ACC112 (cell line): ENCODE data around the gene EXOC3.
A peak's percentile ranks its signal among the peaks of the same experiment; 100 is the strongest.

Source experiments
- H2AFZ ChIP-seq: fragments of 200-600 bp; sonication (generic); one replicate; pipeline ENCODE4 v1.6.0; 2017; ENCODE audit warnings: antibody characterized with exemption, low read length; ENCODE audit not compliant: unreplicated experiment
- H3K27ac ChIP-seq: fragments of 200-600 bp; sonication (generic); 2 replicates; pipeline ENCODE4 v1.5.1; 2014; ENCODE audit warnings: low read depth, mild to moderate bottlenecking, antibody characterized with exemption, low read length, moderate library complexity
- H3K27me3 ChIP-seq: fragments of 200-600 bp; sonication (generic); 2 replicates; pipeline ENCODE4 v1.6.1; 2014; ENCODE audit warnings: mild to moderate bottlenecking, antibody characterized with exemption, low read length, moderate library complexity, mixed read lengths; ENCODE audit not compliant: insufficient read depth
- H3K36me3 ChIP-seq: fragments of 200-600 bp; sonication (generic); 2 replicates; pipeline ENCODE4 v1.6.1; 2016; ENCODE audit warnings: mild to moderate bottlenecking, antibody characterized with exemption, low read length, moderate library complexity, mixed read lengths; ENCODE audit not compliant: insufficient read depth
- H3K4me1 ChIP-seq: fragments of 200-600 bp; sonication (generic); one replicate; pipeline ENCODE4 v1.6.1; 2016; ENCODE audit warnings: low read length, mixed read lengths; ENCODE audit not compliant: insufficient read depth, unreplicated experiment, control insufficient read depth
- H3K4me3 ChIP-seq: fragments of 200-600 bp; sonication (generic); 2 replicates; pipeline ENCODE4 v1.5.1; 2014; ENCODE audit warnings: mild to moderate bottlenecking, low read depth, low read length
- H3K79me2 ChIP-seq: fragments of 200-600 bp; sonication (generic); one replicate; pipeline ENCODE4 v1.6.0; 2016; ENCODE audit warnings: low read length; ENCODE audit not compliant: control insufficient read depth, unreplicated experiment, insufficient read depth

Gene EXOC3

DNA sequence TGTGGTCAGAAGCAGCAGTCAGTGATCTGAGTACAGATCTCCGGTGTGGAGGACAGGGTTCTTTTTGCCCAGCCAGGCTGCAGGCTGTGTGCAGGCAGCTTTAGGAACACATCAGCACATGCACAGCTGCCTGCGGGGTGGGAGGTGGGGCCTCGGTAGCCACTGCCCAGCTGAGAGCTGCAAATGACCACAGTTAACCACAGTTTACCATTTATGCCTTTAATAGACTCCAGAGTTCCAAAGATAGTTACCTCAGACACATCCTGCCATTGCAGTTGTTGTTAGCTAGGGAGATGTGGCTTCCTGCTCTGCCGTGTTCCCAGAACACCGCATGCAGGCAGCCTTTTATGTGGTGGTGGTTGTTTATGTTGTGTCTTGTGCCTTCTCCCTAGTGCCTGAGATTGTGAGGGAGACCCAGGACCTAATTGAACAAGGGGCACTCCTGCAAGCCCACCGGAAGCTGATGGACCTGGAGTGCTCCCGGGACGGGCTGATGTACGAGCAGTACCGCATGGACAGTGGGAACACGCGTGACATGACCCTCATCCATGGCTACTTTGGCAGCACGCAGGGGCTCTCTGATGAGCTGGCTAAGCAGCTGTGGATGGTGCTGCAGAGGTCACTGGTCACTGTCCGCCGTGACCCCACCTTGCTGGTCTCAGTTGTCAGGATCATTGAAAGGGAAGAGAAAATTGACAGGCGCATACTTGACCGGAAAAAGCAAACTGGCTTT, 10.2 kb downstream of the EXOC3 start:
- Histone ChIP-seq H3K27ac (no peak overlapping the region), H3K79me2 (peaks cover 15% of the 10 kb centered on the region), H2AFZ (no peak overlapping the region), H3K4me3 (no peak overlapping the region), H3K36me3 (peaks cover 60% of the 10 kb centered on the region), H3K27me3 (no peaks in the 10 kb centered on the region), H3K4me1 (peaks cover 4% of the 10 kb centered on the region)

DNA sequence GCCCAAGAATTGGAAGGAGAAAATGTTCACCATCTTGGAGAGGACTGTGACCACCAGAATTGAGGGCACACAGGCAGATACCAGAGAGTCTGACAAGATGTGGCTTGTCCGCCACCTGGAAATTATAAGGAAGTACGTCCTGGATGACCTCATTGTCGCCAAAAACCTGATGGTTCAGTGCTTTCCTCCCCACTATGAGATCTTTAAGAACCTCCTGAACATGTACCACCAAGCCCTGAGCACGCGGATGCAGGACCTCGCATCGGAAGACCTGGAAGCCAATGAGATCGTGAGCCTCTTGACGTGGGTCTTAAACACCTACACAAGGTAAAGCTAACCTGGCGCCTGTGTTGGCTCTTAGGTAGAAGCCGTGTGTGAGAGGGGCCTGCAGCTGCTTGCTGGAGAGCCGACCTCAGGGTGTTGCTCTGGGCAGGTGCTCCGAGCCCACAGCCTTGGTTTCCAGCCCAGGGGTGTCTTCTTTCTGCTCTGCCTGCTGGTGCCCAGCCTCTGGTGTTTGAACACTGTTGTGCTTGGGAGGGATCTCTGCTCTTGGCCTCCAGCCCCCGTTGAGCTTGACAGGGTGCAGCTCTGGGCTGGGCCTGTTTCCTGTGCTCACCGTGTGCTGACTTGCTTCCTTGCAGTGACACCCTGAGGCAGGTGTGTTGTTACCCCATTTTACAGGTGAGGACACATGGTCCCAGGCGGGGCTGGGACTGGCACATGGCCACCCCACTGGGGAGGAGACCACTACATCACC, 10.9 kb downstream of the EXOC3 start:
- Histone ChIP-seq H3K4me3 (no peak overlapping the region), H3K79me2 (peaks cover 17% of the 10 kb centered on the region), H2AFZ (no peak overlapping the region), H3K27ac (no peak overlapping the region), H3K36me3 (peaks cover 62% of the 10 kb centered on the region), H3K4me1 (peaks cover 12% of the 10 kb centered on the region), H3K27me3 (no peaks in the 10 kb centered on the region)

DNA sequence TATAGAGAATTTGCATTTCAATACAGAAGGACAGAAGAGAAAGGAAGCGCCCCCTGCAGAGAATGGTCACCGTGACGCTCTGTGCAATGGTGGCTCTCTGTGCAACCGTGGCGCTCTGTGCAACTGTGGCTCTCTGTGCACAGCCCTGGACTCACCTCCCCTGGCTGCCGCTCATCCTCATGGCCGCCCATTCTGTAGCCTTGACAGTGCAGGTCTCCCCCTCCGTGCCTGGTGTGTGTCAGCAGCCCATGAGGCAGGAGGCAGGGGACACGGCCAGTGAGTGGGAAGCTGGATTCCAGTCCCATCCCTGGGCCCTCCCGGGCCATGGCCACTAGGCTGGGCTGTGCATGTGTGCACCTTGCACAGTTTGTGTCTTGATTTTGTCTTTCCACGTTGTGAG, 12.0 kb downstream of the EXOC3 start:
- Histone ChIP-seq H3K4me3 (no peak overlapping the region), H3K36me3 (peaks cover 52% of the 10 kb centered on the region), H3K79me2 (peaks cover 19% of the 10 kb centered on the region), H2AFZ (no peak overlapping the region), H3K4me1 (peaks cover 18% of the 10 kb centered on the region), H3K27me3 (no peaks in the 10 kb centered on the region), H3K27ac (no peak overlapping the region)

DNA sequence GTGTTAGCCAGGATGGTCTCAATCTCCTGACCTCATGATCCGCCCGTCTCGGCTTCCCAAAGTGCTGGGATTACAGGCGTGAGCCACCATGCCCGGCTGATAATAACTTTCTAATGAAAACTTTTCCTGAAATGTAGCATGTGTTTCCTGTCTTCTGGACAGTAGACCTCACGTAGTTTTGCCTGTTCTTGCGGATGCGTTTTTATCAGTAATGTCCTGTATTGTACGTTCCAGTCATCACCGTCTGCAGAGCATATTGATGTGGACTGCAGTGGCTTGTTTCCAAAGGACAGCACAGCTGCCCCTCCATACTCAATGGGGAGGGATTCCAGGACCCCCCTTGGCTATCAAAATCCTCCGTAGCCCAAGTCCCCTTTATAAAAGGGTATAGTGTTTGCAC, 12.8 kb downstream of the EXOC3 start:
- H3K79me2 ChIP-seq, result peaks cover 19% of the 10 kb centered on the region
- peaks cover 47% of the 10 kb centered on the region for H3K36me3 ChIP-seq

DNA sequence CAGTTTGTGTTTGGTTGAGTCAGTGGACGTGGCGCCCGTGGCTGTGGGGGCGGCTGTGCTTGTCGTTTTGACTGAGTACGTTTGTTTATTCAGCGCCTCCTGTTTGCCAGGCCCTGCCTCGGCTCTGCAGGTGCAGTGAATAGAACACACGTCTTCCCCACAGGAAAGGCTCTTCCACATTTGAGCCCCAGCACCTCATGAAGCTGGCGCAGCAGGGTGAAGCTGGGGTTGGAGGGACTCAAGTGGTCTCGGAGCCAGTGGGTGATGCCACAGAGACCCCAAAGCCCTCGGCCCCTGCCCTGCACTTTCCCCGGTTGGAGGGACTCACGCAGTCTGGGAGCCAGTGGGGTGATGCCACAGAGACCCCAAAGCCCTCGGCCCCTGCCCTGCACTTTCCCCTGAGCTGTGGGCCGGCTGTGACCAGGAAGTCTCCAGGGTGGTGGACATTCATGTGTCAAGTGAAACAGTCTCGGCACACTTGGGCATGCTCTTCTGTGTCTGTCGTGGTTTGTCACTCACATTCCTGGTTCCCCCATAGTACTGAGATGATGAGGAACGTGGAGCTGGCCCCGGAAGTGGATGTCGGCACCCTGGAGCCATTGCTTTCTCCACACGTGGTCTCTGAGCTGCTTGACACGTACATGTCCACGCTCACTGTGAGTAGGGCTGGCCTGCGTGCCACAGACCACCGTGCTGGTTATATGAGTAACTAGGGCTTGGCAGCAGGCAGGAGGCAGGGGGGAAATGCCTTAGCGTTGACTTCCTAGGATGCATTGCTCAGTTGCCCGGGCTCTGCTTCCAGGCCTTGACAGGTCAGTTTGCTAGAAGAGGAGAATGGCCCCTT, 13.6 kb downstream of the EXOC3 start:
- peaks cover 19% of the 10 kb centered on the region for H3K79me2 ChIP-seq
- no peak overlapping the region for H3K4me3 ChIP-seq
- no peaks in the 10 kb centered on the region for H3K27me3 ChIP-seq
- H3K36me3 ChIP-seq, result peaks cover 40% of the 10 kb centered on the region
- no peak overlapping the region for H3K27ac ChIP-seq
- no peak overlapping the region for H2AFZ ChIP-seq
- peaks cover 18% of the 10 kb centered on the region for H3K4me1 ChIP-seq

More for the DNA sequence above, 12.8 kb downstream of the EXOC3 start:
- no peak overlapping the region for H2AFZ ChIP-seq
- peaks cover 18% of the 10 kb centered on the region for H3K4me1 ChIP-seq
- H3K27me3 ChIP-seq, result no peaks in the 10 kb centered on the region
- H3K27ac ChIP-seq, result no peak overlapping the region
- H3K4me3 ChIP-seq, result no peak overlapping the region

DNA sequence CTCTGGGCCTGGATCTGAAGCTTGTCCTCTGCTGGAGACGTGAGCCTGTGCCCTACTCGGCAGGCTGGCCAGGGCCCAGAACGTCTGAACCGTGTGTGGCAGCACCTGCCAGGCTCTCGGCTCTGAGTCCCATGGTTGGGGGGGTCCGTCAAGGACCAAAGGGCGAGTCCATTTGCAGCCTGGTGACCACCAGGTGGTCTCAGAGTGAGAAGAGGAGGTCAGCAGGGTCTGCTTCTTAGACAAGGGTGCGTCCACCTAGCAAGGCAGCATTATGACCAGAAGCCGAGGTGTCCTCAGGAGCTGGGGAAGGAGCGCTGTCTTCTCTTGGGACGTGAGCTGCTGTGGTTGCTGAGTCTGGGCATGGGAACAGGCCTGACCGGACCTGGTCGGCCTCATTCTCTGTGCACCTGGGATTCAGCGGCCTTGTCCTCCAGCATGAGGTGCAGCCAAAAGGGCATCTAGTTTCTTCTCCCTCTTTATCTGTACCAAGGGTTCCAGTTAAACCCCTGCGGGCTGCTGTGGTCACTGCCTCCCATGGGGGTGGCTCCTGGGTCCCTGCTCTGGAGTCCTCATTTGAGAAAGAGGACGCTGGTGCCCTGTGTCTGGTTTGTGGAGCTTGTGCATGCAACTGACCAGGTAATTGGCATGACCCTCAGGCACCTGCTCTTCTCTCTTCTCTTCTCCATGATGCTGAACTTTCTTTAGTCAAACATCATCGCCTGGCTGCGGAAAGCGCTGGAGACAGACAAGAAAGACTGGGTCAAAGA, 14.4 kb downstream of the EXOC3 start:
- Histone ChIP-seq H3K79me2 (peaks cover 19% of the 10 kb centered on the region), H3K27me3 (no peaks in the 10 kb centered on the region), H3K4me3 (no peak overlapping the region), H3K27ac (peak overlapping the region; percentile 91; the same call in 1 of the 2 replicates), H3K4me1 (peaks cover 18% of the 10 kb centered on the region), H2AFZ (no peak overlapping the region), H3K36me3 (peaks cover 40% of the 10 kb centered on the region)

DNA sequence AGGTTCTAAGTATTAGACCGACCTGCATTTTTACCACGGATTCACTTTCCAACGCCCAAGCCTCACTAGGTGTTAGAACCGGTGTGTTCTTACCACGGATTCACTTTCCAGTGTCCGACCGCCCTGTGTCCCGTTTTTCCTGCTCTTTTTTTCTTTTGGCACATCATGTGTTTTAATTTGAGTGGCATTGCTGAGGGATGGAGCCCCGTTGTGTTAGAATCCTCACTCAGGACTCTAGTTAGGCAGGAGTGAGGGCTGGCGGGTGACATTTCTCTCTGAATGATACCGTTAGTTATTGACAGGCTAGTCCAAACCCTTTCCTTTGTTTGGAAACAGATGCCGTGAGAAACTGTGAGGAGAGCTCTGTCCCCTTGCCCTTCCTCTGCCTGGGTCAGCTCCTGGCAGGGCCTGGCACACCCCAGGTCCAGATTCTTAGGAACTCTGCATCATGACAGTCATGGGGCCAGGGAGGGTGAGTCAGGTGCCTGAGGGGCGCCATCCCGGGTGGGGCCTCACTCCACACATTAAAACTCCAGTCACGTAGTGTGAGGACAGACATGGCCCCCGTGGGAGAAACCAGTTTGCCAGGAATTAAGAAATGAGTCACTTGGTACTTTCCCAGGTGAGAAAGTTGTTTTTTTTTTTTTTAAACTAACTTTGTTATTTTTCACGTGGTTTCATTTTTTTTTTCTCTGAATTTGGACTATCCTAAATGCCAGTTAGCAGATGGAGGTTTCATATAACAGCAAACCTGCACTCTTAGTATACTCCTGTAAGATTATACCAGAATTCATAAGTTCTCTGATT, 15.8 kb downstream of the EXOC3 start:
- peaks cover 28% of the 10 kb centered on the region; the same call in 1 of the 2 replicates for H3K36me3 ChIP-seq
- H3K27me3 ChIP-seq, result no peaks in the 10 kb centered on the region
- peaks cover 18% of the 10 kb centered on the region for H3K4me1 ChIP-seq
- H3K27ac ChIP-seq, result peak overlapping the region; percentile 91
- H2AFZ ChIP-seq, result no peak overlapping the region
- H3K4me3 ChIP-seq, result no peak overlapping the region
- peaks cover 17% of the 10 kb centered on the region for H3K79me2 ChIP-seq

DNA sequence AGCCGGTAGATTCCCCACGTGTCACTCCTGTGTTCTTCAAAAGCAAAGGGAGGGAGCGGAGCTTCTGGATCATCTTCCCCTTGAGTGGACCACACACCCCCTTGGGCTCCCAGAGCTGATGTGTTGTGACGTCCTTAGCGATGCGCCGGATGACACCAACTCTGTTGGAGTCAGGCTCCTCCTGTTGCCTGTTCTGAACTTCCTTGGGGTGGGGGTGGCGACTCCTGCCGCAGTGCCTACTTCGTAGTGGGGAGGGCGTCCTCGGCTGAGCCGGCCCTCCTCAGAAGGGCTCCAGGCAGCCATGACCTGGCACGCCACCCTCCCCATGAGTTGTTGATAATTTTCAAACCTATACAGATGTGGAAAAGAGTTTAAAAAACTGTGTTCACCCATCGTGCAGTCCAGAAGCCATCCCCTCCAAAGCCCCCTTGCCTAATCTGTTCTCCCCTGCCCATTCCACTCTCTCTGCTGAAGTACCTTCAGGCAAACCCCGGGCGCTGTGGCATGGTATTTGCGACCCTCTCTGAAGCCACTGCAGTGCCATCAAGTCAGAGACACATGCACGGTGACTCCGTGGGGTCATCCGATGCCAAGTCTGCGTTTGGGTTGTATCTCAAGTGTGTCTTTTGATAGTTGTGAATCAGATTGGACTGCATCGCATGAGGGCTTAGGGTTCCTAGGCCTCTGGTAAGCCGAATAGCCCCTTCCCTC, 16.7 kb downstream of the EXOC3 start:
- H3K79me2 ChIP-seq, result peaks cover 17% of the 10 kb centered on the region
- H3K4me1 ChIP-seq, result peaks cover 18% of the 10 kb centered on the region
- H3K4me3 ChIP-seq, result no peak overlapping the region
- no peaks in the 10 kb centered on the region for H3K27me3 ChIP-seq
- H3K27ac ChIP-seq, result peak overlapping the region; percentile 91
- H2AFZ ChIP-seq, result no peak overlapping the region
- peaks cover 24% of the 10 kb centered on the region; the same call in 1 of the 2 replicates for H3K36me3 ChIP-seq

DNA sequence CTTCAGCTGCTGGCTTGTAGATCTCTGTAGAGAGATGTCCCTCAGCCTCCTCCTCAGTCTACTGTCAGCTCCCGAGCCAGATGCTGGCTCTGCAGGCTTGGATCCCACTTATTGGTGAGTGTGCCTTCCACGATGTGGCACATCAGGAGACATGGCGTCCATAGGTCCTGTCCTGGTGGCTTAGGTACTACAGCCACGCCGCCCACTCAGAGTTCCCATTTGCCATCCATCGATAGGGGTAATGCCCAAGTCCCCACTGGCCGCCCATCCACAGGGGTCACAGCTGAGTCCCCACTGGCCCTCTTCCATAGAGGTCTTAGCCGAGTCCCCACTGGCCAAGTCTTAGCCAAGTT, 17.3 kb downstream of the EXOC3 start:
- Histone ChIP-seq H3K79me2 (peaks cover 17% of the 10 kb centered on the region), H2AFZ (no peak overlapping the region), H3K36me3 (peaks cover 24% of the 10 kb centered on the region; the same call in 1 of the 2 replicates), H3K4me1 (peaks cover 18% of the 10 kb centered on the region), H3K27me3 (no peaks in the 10 kb centered on the region), H3K4me3 (no peak overlapping the region), H3K27ac (no peak overlapping the region)
